OCI-LY1 (cell line): ENCODE data around the gene MYO5C.
"Not testable (repeated sequence)": the region's sequence is repeated elsewhere in the genome, so short reads cannot be mapped to it uniquely, and the experiment has no call there.

Experiments
- H2AFZ ChIP-seq: fragments of 200-600 bp; sonication (generic), shearing (Covaris generic); 2 replicates; pipeline ENCODE4 v1.6.0; 2014; ENCODE audit warnings: antibody characterized with exemption, mild to moderate bottlenecking, low read length
- H3F3A ChIP-seq: fragments of 200-600 bp; sonication (generic), shearing (Covaris generic); 2 replicates; pipeline ENCODE4 v1.6.0; 2014; ENCODE audit warnings: mild to moderate bottlenecking, antibody characterized with exemption, low read length, moderate library complexity; ENCODE audit not compliant: insufficient read depth
- H3K27ac ChIP-seq: fragments of 200-600 bp; sonication (generic); 2 replicates; pipeline ENCODE4 v1.5.1; 2014; ENCODE audit warnings: low read length, mixed run types, mild to moderate bottlenecking, low read depth; ENCODE audit not compliant: poor library complexity, severe bottlenecking
- H3K27me3 ChIP-seq: fragments of 200-600 bp; sonication (generic); 2 replicates; pipeline ENCODE4 v1.6.0; 2014; ENCODE audit warnings: antibody characterized with exemption, mild to moderate bottlenecking, low read length, moderate library complexity; ENCODE audit not compliant: insufficient read depth
- H3K36me3 ChIP-seq: fragments of 200-600 bp; sonication (generic); 2 replicates; pipeline ENCODE4 v1.6.1; 2014; ENCODE audit warnings: mild to moderate bottlenecking, antibody characterized with exemption, low read length, moderate library complexity, mixed read lengths; ENCODE audit not compliant: insufficient read depth
- H3K4me1 ChIP-seq: fragments of 200-600 bp; sonication (generic); 2 replicates; pipeline ENCODE4 v1.5.1; 2014; ENCODE audit warnings: mild to moderate bottlenecking, low read length, moderate library complexity; ENCODE audit not compliant: insufficient read depth, severe bottlenecking
- H3K4me2 ChIP-seq: fragments of 200-600 bp; sonication (generic), shearing (Covaris generic); 2 replicates; pipeline ENCODE4 v1.6.1; 2014; ENCODE audit warnings: low read length
- H3K4me3 ChIP-seq: fragments of 200-600 bp; sonication (generic); 2 replicates; pipeline ENCODE4 v1.5.1; 2014; ENCODE audit warnings: low read length, low read depth, mild to moderate bottlenecking, mixed read lengths; ENCODE audit not compliant: poor library complexity, severe bottlenecking
- H3K79me2 ChIP-seq: fragments of 200-600 bp; shearing (Covaris generic); 2 replicates; pipeline ENCODE4 v1.6.1; 2016; ENCODE audit warnings: mixed run types, low read length, mixed read lengths; ENCODE audit not compliant: insufficient read depth
- H3K9ac ChIP-seq: fragments of 200-600 bp; sonication (generic), shearing (Covaris generic); 2 replicates; pipeline ENCODE4 v1.6.1; 2014; ENCODE audit warnings: mild to moderate bottlenecking, low read length, mixed read lengths
- H3K9me2 ChIP-seq: fragments of 200-600 bp; sonication (generic), shearing (Covaris generic); 2 replicates; pipeline ENCODE4 v1.6.1; 2014; ENCODE audit warnings: low read depth, mild to moderate bottlenecking, low read length, mixed read lengths
- H3K9me3 ChIP-seq: fragments of 200-600 bp; shearing (Covaris generic); 2 replicates; pipeline ENCODE4 v1.6.1; 2014; ENCODE audit warnings: low read length, mixed read lengths
- H4K20me1 ChIP-seq: fragments of 200-600 bp; sonication (generic), shearing (Covaris generic); 2 replicates; pipeline ENCODE4 v1.6.0; 2016; ENCODE audit warnings: mild to moderate bottlenecking, low read length; ENCODE audit not compliant: insufficient read depth
- EZH2 ChIP-seq: fragments of 200-600 bp; sonication (generic), shearing (Covaris generic); IDR thresholded peaks from 2 replicates; pipeline ENCODE4 v1.8.0; 2017; ENCODE audit warnings: borderline replicate concordance, mixed run types, mild to moderate bottlenecking, antibody characterized with exemption, low read length, moderate library complexity, mixed read lengths
- TF ChIP-seq, protein P1 (sequence below): fragments of 200-600 bp; sonication (generic), shearing (Covaris generic); IDR thresholded peaks from 2 replicates; pipeline ENCODE4 v1.5.1; 2017; ENCODE audit warnings: mild to moderate bottlenecking, antibody characterized with exemption, low read length, moderate library complexity, mixed read lengths

Gene MYO5C

DNA sequence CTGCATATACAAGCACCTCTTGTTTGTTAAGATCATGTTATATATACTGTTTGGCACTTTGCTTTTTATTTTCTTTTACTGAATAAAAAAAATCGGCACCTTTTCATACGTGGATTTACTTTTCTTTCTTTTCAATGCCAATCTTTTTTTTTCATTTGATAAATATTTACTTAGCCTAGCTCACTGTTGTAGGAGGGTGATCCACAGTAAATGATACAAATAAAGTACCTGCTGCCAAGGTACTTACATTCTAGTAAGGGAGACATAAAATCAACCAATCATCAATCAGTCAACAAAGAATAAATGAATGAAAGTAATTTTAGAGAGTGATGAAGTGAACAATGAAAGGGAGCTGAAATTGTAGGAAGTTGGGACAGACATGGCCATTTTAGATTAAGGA lies 122.7 kb downstream of the MYO5C start:
- Histone ChIP-seq H3K9ac (no peak overlapping the region), H3K4me1 (peaks cover 19% of the 10 kb centered on the region), H3K4me2 (no peak overlapping the region), H3K27me3 (no peaks in the 10 kb centered on the region), H3K9me3 (no peaks in the 10 kb centered on the region), H3F3A (no peaks in the 10 kb centered on the region), H3K36me3 (peaks cover 22% of the 10 kb centered on the region; the same call in 1 of the 2 replicates), H4K20me1 (no peaks in the 10 kb centered on the region), H3K27ac (no peak overlapping the region), H2AFZ (no peak overlapping the region), H3K79me2 (peaks cover 37% of the 10 kb centered on the region), H3K4me3 (no peak overlapping the region), H3K9me2 (no peaks in the 10 kb centered on the region)
- TF ChIP-seq EZH2, result no peak
- TF ChIP-seq, protein P1, sequence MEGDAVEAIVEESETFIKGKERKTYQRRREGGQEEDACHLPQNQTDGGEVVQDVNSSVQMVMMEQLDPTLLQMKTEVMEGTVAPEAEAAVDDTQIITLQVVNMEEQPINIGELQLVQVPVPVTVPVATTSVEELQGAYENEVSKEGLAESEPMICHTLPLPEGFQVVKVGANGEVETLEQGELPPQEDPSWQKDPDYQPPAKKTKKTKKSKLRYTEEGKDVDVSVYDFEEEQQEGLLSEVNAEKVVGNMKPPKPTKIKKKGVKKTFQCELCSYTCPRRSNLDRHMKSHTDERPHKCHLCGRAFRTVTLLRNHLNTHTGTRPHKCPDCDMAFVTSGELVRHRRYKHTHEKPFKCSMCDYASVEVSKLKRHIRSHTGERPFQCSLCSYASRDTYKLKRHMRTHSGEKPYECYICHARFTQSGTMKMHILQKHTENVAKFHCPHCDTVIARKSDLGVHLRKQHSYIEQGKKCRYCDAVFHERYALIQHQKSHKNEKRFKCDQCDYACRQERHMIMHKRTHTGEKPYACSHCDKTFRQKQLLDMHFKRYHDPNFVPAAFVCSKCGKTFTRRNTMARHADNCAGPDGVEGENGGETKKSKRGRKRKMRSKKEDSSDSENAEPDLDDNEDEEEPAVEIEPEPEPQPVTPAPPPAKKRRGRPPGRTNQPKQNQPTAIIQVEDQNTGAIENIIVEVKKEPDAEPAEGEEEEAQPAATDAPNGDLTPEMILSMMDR, result no peak

GRCh38 chr15:52171807-52172206 lies 123.8 kb downstream of the MYO5C start:
- no peak for TF ChIP-seq EZH2
- TF ChIP-seq, protein P1, result no peak
- Histone ChIP-seq H3K9me3 (no peaks in the 10 kb centered on the region), H3K9ac (no peak overlapping the region), H3K4me2 (no peak overlapping the region), H3K36me3 (peaks cover 22% of the 10 kb centered on the region; the same call in 1 of the 2 replicates), H3K79me2 (peaks cover 42% of the 10 kb centered on the region), H3K4me1 (peaks cover 22% of the 10 kb centered on the region), H2AFZ (no peak overlapping the region), H3F3A (no peaks in the 10 kb centered on the region), H3K9me2 (no peaks in the 10 kb centered on the region), H3K4me3 (no peak overlapping the region), H3K27ac (no peak overlapping the region), H4K20me1 (no peaks in the 10 kb centered on the region), H3K27me3 (no peaks in the 10 kb centered on the region)

DNA sequence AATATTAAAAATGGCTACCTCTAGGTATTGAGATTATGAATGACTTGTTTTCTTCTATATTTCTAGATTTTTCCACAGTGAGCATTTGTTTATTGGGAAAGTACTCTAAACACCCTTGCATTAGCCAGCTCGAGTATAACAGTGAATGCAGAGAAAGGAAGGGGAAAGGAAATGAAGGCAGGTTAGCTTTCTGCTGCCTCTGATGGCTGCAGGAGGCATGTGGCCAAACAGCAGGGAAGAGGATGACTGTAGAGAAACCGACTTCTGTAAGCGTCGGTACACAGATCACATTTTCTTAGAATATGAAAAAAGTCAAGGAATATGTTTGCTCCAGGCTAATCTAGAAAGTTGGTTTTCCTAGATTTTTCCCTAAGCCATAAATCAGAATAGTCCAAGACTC lies 124.2 kb downstream of the MYO5C start:
- no peaks in the 10 kb centered on the region for H4K20me1 ChIP-seq
- H3K4me3 ChIP-seq, result no peak overlapping the region
- peaks cover 45% of the 10 kb centered on the region for H3K79me2 ChIP-seq
- H3K4me1 ChIP-seq, result peaks cover 26% of the 10 kb centered on the region
- no peak overlapping the region for H3K27ac ChIP-seq
- H3K36me3 ChIP-seq, result peaks cover 22% of the 10 kb centered on the region; the same call in 1 of the 2 replicates
- H3K9me2 ChIP-seq, result no peaks in the 10 kb centered on the region
- no peak overlapping the region for H2AFZ ChIP-seq
- H3K9ac ChIP-seq, result no peak overlapping the region
- no peak overlapping the region; the same call in 1 of the 2 replicates for H3K4me2 ChIP-seq
- H3F3A ChIP-seq, result no peaks in the 10 kb centered on the region
- no peaks in the 10 kb centered on the region for H3K27me3 ChIP-seq
- TF ChIP-seq EZH2, result no peak
- TF ChIP-seq, protein P1, result no peak; the same call in 1 of the 2 replicates
- H3K9me3 ChIP-seq, result no peaks in the 10 kb centered on the region

DNA sequence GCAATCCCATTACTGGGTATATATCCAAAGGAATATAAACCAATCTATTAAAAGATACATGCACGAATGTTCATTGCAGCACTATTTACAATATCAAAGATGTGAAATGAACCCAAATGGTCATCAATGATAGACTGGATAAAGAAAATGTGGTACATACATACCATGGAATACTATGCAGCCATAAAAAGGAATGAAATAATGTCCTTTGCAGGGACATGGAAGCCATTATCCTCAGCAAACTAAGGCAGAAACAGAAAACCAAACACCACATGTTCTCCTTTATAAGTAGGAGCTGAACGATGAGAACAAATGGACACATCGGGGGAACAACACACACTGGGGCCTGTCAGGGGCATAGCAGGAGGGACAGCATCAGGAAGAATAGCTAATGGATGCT lies 125.4 kb downstream of the MYO5C start:
- H3F3A ChIP-seq, H3K27me3 ChIP-seq, H3K27ac ChIP-seq, H3K9ac ChIP-seq, H4K20me1 ChIP-seq, H3K9me2 ChIP-seq, H3K4me2 ChIP-seq, H3K9me3 ChIP-seq, H3K4me3 ChIP-seq, H2AFZ ChIP-seq: not testable (repeated sequence)
- Histone ChIP-seq H3K36me3 (peaks cover 22% of the 10 kb centered on the region; the same call in 1 of the 2 replicates), H3K79me2 (peaks cover 53% of the 10 kb centered on the region), H3K4me1 (peaks cover 38% of the 10 kb centered on the region)

DNA sequence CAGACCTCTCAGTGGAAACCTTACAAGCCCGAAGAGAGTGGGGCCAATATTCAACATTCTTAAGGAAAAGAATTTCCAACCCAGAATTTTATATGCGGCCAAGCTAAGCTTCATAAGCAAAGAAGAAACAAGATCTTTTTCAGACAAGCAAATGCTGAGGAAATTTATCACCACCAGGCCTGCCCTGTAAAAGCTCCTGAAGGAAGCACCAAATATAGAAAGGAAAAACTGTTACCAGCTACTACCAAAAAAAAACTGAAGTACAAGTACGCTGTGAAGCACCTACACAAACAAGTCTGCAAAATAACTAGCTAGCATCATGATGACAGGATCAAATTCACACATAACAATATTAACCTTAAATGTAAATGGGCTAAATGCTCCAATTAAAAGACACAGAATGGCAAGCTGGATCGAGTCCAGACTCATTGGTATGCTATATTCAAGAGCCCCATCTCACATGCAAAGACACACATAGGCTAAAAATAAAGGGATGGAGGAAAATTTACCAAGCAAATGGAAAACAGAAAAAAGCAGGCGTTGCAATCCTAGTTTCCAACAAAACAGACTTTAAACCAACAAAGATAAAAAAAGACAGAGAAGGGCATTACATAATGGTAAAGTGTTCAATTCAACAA lies 130.0 kb downstream of the MYO5C start:
- H3K9me2 ChIP-seq, H2AFZ ChIP-seq, H3K4me3 ChIP-seq, H4K20me1 ChIP-seq, H3K27me3 ChIP-seq, H3K9me3 ChIP-seq, H3F3A ChIP-seq: not testable (repeated sequence)
- H3K9ac ChIP-seq, result peak overlapping the region; percentile 32; the same call in 1 of the 2 replicates
- peak overlapping the region; percentile 77 for H3K27ac ChIP-seq
- peak overlapping the region; percentile 54; the same call in 1 of the 2 replicates for H3K4me2 ChIP-seq
- H3K4me1 ChIP-seq, result peaks cover 39% of the 10 kb centered on the region
- peaks cover 33% of the 10 kb centered on the region for H3K79me2 ChIP-seq
- H3K36me3 ChIP-seq, result peaks cover 27% of the 10 kb centered on the region; the same call in 1 of the 2 replicates
